IPS-20b (cell line): ENCODE data around the gene BATF3.

Source experiments
- H3K27ac ChIP-seq: one replicate; pipeline ENCODE4 v1.5.1; 2013; ENCODE audit warnings: low read length
- H3K27me3 ChIP-seq: 2 replicates; pipeline ENCODE4 v1.6.1; 2013; ENCODE audit warnings: mild to moderate bottlenecking, low read length, inconsistent platforms; ENCODE audit not compliant: insufficient read depth
- H3K36me3 ChIP-seq: 2 replicates; pipeline ENCODE4 v1.6.1; 2013; ENCODE audit warnings: low read depth, mild to moderate bottlenecking, inconsistent platforms, low read length, moderate library complexity; ENCODE audit not compliant: insufficient read depth
- H3K4me1 ChIP-seq: 2 replicates; pipeline ENCODE4 v1.6.1; 2013; ENCODE audit warnings: mild to moderate bottlenecking, control low read depth, inconsistent platforms, low read length, moderate library complexity; ENCODE audit not compliant: insufficient read depth
- H3K4me3 ChIP-seq: 2 replicates; pipeline ENCODE4 v1.5.1; 2013; ENCODE audit warnings: mild to moderate bottlenecking, low read length, inconsistent platforms
- H3K9ac ChIP-seq: 2 replicates; pipeline ENCODE4 v1.6.1; 2013; ENCODE audit warnings: low read depth, mild to moderate bottlenecking, inconsistent platforms, low read length, moderate library complexity
- H3K9me3 ChIP-seq: 2 replicates; pipeline ENCODE4 v1.6.1; 2013; ENCODE audit warnings: mild to moderate bottlenecking, low read depth, low read length, inconsistent platforms; ENCODE audit not compliant: insufficient read depth

The BATF3 gene

DNA sequence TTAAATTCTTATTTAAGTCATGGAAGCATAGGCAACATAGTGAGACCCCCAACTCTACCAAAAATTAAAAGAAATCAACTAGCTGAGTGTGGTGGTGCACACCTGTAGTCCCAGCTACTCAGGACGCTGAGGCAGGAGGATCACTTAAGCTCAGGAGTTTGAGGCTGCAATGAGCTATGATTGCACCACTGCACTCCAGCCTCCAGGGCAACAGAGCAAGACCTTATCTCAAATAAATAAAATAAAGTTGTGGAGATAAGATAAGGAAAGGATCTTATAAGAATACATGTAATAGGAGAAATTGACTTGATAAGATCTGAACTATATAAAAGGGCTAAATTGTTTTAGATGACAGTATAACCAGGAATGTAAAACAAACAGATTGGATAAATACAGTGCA, 2.3 kb upstream of the BATF3 start:
- Histone ChIP-seq H3K4me1 (no peaks in the 10 kb centered on the region), H3K9me3 (no peaks in the 10 kb centered on the region), H3K36me3 (no peaks in the 10 kb centered on the region), H3K27ac (no peak overlapping the region), H3K27me3 (peaks cover 78% of the 10 kb centered on the region), H3K4me3 (no peak overlapping the region), H3K9ac (no peak overlapping the region)

DNA sequence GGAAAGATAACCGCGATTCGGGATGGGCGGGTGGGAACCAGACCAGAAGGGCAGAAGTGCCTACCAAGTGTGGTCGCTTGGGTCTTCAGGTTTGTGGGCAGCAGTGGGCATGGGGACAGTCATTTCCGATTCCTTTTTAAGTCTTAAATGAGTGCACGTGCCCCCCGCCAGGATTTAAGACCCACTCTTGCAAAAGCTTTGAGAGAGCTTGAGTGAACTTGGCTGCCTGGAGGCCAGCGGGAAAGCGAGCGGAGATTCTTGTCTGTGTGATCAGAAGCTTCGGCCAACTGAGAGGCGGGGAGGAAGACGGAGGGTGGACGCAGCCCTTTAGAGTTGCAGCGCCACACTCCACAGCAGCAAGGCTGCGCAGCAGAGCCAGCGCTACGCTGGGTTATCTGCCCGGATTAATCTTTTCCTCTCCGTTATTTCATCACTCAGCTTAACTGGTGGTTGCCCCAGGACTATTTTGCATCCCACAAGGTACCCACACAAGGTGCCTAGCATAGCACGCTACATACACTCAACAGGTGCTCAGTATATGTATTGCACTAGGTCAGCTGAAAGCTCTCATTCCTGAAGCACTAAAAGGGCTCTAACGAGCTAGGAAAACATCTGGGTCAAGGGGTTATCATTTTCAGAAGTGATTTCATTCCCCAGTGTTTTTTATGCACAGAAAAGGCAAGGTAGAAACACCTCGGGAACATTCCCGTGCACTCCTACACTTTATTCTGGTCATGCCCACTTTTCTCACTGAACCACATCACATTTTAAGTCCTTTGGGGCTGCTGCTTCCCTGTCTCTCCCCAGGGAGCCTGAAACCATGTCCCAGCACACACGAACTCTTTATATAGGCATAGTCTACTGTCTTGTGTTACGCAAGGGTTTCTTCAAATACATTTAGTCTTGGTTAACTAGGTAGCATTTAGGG, 1.5 kb upstream of the BATF3 start:
- Histone ChIP-seq H3K27me3 (peaks cover 85% of the 10 kb centered on the region), H3K36me3 (no peaks in the 10 kb centered on the region), H3K9me3 (no peaks in the 10 kb centered on the region), H3K9ac (no peak overlapping the region), H3K4me1 (no peaks in the 10 kb centered on the region), H3K4me3 (peak overlapping the region; percentile 59; the same call in 1 of the 2 replicates), H3K27ac (no peak overlapping the region)

DNA sequence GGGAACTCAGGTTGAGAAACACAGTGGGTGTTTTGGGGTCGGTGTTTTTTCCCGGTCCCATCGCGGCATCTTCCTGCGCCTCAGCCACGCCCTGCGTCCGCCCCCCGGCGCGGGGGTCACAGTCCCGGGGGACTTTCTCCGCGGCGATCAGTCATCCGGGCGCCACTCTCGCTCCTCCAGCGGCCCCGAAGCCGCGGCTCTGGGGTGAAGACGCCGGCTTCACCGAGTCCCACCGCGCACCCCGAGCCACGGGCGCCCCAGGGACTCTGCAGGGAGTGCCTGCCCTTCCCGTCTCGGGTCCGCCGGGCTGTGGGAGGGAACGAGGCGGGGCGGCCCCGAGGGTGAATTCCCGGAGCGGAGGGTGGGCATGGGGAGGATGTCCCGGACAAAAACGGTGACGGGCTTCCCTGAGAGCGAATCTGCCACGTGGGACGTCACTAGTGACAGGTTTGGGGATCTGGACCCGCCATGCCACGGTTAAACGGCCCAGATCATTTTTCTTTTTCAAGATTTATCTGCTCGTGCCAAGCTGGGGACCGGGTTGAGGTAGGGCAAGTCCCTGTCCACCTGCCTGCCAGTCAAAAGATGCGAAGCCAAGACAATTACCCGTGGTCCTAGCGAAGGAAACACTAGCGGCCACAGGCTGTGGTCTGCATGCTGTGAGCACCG, 717 bp upstream of the BATF3 start:
- no peaks in the 10 kb centered on the region for H3K36me3 ChIP-seq
- no peak overlapping the region for H3K27ac ChIP-seq
- peak overlapping the region; percentile 59; the same call in 1 of the 2 replicates for H3K4me3 ChIP-seq
- H3K4me1 ChIP-seq, result no peaks in the 10 kb centered on the region
- no peaks in the 10 kb centered on the region for H3K9me3 ChIP-seq
- peaks cover 92% of the 10 kb centered on the region for H3K27me3 ChIP-seq
- no peak overlapping the region for H3K9ac ChIP-seq

DNA sequence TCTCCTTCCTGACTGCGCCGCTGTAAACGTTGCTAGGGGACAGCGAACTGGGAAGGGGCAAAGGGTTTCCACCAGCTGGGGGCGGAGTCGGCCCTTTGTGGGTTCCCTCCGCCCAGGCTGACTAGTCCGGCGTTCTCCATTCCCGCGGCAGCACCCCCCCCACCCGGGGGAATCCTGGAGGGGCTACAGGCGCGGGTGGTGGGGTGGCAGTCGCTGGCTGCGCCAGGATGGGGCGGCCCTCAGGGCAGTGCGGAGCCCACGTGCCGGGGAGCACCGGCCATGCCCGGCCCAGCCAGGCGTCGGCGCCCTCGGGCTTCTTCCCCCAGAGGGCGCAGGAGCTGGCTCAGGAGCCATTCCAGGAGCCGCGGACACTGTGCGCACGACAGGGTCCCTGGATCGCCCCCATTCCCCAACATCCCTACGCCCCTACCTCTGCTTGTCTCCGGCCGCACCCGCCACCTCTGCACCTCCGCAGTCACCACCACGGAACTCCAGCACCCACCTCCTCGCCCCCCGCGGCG, 476 bp downstream of the BATF3 start:
- H3K27me3 ChIP-seq, result peaks cover 86% of the 10 kb centered on the region
- H3K36me3 ChIP-seq, result no peaks in the 10 kb centered on the region
- no peaks in the 10 kb centered on the region for H3K9me3 ChIP-seq
- no peaks in the 10 kb centered on the region for H3K4me1 ChIP-seq
- no peak overlapping the region for H3K9ac ChIP-seq
- peak overlapping the region; percentile 29; the same call in 1 of the 2 replicates for H3K4me3 ChIP-seq
- H3K27ac ChIP-seq, result no peak overlapping the region

DNA sequence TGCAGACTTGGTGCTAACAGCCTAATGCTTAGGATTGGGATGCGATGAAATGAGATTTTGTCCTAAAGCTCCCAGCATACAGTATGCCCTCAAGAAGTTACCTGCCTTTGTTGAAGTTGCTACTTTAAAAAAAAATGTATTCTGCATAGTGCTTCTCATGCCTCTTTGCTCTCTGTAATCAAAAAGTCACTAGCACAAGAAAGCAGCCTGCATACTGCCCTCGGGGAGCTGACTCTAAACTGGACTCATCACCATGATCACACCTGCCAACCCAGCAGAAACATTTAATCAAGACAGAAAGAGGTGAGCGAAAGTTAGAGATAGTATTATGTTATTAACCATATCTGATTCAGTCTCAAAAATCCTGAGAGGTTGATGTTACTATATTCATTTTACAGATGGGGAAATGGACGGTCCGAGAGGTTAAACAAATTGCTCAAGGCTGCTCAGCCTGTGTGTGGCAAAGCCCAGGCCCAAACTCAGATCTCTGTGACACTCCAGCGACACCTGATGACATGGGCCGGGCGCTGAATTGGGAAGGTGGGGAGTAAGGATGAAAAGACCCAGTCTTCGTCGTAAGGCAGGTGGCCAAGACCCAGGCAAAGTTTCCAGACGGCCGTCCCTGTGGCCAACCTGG, 1.1 kb downstream of the BATF3 start:
- no peaks in the 10 kb centered on the region for H3K9me3 ChIP-seq
- H3K27me3 ChIP-seq, result peaks cover 80% of the 10 kb centered on the region
- H3K36me3 ChIP-seq, result no peaks in the 10 kb centered on the region
- H3K9ac ChIP-seq, result no peak overlapping the region
- H3K4me3 ChIP-seq, result peak overlapping the region; percentile 29; the same call in 1 of the 2 replicates
- no peak overlapping the region for H3K27ac ChIP-seq
- no peaks in the 10 kb centered on the region for H3K4me1 ChIP-seq

DNA sequence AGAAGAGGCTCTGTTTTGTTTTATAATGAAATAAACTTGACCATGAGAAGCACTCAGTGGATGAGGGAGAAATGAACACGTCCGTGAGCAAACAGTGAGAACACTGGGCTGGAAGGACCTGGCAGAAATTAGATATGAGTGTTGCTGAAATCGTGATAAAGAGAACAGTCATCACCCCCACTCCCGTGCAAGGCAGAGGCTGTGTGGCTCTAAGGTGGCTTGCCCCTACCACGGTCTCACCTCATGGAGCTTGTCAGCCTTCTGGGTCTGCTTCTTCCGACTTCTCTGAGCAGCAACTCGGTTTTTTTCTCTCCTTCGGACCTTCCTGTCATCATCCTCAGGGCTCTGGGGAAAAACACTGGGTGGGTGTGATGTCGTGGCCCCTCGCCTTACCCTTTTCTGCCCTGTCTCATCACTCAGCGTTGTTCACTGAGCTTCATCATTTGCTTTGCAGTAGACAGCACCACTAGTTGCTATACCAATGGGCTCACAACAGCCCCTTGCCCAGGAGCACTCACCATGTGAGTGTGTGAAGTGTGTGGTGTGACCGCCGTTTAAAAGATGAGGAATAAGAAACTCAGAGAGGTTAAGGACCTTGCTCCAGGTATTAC, 2.8 kb downstream of the BATF3 start:
- H3K4me3 ChIP-seq, result no peak overlapping the region
- H3K36me3 ChIP-seq, result no peaks in the 10 kb centered on the region
- H3K9ac ChIP-seq, result no peak overlapping the region
- 0 out of 2 replicates have a peak, but pooled peaks cover 3% of the 10 kb centered on the region for H3K4me1 ChIP-seq
- H3K9me3 ChIP-seq, result no peaks in the 10 kb centered on the region
- peaks cover 63% of the 10 kb centered on the region for H3K27me3 ChIP-seq
- no peak overlapping the region for H3K27ac ChIP-seq

DNA sequence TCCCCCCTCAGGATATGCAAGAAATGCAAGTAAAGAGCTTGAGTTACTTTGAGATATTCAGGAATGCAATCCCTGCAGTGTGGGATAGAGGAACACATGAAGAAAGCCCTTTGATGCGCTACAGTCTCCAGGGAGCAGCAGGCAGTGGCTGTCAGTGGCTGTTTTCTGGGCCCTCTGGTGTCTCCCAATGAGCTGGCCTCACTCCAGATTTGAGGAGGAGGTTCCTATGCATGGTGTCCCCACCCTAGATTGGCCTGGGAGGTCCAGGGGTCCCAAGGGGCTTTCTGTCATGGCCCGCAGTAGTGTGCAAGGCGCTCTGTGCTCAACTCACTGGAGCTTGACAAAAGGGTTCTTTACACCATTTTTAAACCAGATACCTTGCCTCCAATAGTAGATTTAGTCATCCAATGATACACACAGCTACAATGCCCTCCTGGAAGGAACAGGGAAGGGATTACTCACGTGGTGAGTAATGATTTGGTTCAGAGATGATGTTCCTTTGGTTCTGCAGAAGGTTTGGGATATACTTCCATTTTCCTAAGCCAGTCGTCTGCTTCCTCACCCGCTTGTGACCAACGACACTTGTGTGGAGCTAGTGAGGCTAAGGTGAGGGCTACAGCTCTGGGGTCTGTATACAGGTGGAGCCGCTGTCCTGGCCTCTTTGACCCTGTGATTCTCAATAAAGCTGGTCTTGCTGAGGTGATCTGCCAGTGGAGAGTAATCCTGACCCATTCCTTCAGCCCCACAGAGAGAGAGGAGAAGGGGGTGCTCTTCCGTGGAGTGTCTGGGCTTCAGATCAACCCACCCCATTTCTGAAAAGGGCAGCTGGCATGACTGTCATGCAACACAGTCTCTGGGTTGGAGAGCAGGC, 6.6 kb downstream of the BATF3 start:
- Histone ChIP-seq H3K9me3 (no peaks in the 10 kb centered on the region), H3K27ac (no peak overlapping the region), H3K27me3 (peaks cover 30% of the 10 kb centered on the region), H3K9ac (no peak overlapping the region), H3K4me1 (peaks cover 13% of the 10 kb centered on the region; the same call in 1 of the 2 replicates), H3K36me3 (no peaks in the 10 kb centered on the region), H3K4me3 (no peak overlapping the region)

DNA sequence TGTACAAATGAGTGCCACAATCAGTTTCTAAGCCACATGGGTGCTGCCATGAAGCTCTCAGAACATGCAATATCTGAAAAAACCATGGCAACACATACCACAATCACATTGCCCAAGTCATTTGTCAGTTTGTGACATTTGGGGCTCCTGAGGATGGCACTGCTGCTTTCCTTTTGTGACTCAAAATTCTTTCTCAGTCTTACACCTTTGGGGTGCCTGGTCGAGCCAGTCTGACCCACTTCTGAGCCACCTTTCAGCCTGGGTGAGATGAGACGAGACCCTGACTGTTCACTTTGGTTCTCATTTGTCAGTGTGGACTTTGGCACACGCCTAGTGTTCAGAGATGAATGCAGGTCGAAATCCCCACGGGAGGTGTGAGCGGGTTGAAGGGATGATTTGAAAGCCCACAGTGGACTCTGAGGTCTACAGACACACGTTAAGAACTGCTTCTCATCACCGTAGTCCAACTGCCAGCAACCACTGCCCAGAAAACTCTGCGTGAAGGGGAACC, 8.0 kb downstream of the BATF3 start:
- Histone ChIP-seq H3K27me3 (peaks cover 16% of the 10 kb centered on the region), H3K36me3 (no peaks in the 10 kb centered on the region), H3K4me1 (peaks cover 13% of the 10 kb centered on the region; the same call in 1 of the 2 replicates)

DNA sequence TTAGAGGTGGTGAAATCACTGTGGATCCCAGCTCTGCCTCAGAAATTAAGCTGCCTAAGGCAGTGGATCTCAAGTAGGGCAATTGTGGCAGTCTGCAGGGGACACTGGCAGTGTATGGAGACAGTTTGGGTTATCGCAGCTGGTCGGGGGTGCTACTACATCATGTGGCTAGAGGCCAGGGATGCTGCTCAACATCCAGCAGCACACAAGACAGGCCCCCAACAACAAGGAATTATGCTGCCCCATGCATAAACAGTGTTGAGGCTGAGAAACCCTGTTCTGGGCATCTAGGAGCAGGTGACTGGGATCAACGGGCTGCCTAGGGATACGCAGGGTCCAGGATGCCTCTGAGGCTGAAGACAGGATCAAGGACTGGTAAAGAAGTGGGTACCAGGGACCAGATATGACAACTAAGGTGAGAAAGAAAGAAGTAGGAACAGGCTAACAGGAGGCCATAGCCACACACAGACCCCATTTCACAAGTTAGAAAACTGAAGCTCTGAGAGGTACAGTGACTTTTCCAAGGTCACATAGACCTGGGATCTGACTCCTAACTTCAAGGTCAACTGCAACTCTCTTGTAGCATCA, 8.7 kb downstream of the BATF3 start:
- H3K9me3 ChIP-seq, result no peaks in the 10 kb centered on the region
- no peak overlapping the region for H3K27ac ChIP-seq
- H3K27me3 ChIP-seq, result peaks cover 10% of the 10 kb centered on the region
- H3K4me3 ChIP-seq, result no peak overlapping the region
- peaks cover 13% of the 10 kb centered on the region; the same call in 1 of the 2 replicates for H3K4me1 ChIP-seq
- no peaks in the 10 kb centered on the region for H3K36me3 ChIP-seq
- H3K9ac ChIP-seq, result no peak overlapping the region

More for the DNA sequence above, 8.0 kb downstream of the BATF3 start:
- Histone ChIP-seq H3K4me3 (no peak overlapping the region), H3K9ac (no peak overlapping the region), H3K27ac (no peak overlapping the region), H3K9me3 (no peaks in the 10 kb centered on the region)
